Eye (tissue), 1 donor: ENCODE results near the gene PTRHD1.
A peak's percentile ranks its signal among the peaks of the same experiment; 100 is the strongest.
"Not testable (repeated sequence)": the region's sequence is repeated elsewhere in the genome, so short reads cannot be mapped to it uniquely, and the experiment has no call there.

Source experiments
- DNase-seq: peaks from one replicate; pipeline ENCODE4 v3.0.0-alpha.2; 2015

PTRHD1 gene, protein sequence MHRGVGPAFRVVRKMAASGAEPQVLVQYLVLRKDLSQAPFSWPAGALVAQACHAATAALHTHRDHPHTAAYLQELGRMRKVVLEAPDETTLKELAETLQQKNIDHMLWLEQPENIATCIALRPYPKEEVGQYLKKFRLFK

DNA sequence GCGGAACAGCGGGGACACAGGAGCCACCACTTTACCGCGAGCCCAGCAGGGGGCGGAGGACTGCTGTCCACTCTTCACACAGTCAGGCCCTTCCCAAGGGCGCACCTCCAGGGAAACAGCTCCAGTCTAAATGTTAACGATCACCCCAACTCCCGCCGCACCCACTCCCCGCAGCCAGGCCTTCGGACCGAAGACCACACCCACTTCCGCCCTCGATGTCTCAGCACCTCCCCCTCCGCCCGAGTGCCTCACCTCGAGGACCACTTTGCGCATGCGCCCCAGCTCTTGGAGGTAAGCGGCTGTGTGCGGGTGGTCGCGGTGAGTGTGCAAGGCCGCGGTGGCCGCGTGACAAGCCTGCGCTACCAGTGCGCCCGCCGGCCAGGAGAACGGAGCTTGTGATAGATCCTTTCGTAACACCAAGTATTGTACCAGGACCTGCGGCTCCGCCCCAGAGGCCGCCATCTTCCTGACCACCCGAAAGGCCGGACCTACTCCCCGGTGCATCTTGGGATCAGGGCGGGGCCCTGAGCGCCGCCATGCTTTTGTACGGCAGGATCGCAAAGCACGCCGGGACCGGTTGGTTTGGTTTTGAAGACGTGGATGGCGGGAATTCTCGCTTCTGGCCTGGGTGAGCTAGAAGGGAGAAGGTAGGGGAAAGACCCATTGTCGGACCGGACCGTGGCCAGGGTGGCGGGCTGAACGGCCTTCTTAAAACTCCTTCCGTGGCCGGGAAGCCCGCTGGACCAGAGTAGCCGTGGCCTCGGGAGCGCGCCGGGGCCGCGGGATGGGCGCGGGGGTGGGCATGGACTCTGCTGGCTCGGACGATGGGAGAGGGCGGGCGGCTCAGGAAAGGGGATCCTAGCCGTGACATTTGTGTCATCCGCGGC is at the start of gene PTRHD1, which contains the start of gene CENPO:
PTRHD1 (minus strand) TSS at position 518 of the 887 bp plus-strand sequence; CDS start at position 504, 14 bp downstream.
CENPO (plus strand) TSS at position 552 of the 887 bp plus-strand sequence. CDS start 495 bp downstream, outside the sequence.
- DNase-seq = peak; percentile 98

DNA sequence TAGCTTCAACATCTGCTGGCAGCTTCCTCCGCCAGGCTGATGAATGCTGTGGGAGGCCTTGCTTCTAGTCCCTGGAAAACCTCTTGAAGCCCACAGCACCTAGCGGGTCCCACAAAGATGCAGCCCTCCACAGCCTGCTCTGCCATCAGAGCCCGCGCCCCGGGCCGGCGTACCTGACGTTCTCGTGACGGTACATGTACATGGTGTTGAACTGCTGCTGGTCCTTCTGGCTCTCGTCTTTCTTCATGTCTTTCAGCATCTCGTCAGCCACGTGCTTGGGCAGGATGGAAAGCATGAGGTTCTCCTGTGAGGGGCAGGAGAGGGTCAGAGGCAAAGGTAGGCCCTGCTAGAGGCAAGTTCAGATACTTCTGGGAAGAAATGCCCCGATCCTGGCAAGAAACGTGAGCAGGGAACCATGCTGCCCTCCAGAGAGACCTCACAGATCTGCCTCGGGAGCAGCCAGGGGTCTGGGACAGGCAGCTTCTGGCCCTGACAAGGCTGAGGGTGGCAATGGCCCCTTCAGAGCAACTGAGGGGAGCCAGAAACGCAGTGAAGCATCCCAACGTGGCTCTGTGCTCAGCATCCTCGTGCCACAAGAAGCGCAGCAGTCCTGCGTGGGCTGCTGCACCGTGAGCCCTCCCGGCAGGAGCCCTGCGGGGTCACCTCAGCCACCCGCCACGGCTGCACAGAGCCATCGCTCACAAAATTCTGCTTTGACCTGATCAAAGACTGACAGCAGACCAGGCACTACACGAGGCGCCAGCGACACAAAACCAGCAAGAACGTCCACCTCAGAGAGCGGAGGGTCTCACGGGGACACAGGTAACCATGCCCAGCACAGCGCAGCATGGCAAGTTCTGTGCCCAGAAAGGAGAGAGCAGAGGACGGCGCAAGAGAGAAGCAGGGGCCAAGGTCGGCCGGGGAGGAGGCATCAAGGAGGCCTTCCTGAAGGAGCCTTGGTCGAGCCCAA is 49.2 kb upstream of the PTRHD1 start:
- no peak for DNase-seq

DNA sequence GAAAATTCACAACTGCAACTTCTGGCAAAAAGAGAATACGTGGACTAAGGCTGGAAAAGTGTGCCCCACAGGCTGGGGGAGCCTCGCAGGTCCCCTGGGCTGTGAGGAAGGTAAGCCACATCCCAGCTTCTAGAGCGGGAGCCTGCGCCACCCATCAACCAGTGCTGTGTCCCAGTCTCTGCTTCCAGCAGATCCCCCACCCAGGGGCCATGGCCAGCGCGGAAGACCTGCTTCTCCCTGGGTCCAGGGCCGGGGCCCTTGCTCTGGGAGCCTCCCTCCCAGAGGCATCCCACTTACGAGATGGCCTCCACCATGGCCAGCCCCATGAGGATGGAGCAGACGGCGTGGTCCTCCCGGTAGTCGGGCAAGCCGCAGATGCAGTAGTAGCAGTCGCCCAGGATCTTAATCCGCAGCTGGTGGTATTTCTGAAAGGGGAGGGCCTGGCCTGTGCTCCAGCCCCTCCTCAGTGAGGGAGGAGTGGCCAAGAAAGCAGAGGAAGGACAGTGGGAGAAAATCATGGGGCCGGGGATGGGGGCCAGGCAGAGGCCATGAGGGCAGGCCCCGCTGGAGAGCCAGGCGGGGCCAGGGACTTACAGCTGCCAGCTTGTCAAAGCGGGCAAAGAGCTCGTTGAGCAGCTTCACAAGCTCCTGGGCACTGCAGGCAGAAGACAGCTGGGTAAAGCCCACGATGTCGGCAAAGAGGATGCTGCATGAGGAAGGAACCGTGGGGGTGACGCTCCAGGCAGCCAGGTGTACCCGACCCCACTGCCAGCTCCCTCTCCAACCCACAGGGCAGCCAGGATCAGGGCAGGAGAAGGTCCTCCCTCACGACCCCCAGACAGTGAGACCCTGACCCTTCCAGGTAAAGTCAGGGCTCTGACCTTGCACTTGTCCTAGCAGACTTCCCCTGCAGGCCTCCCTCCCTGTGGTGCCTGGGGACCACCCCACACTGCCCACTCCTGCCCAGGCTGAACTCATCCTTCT is 48.1 kb upstream of the PTRHD1 start:
- DNase-seq = peak; percentile 33

DNA sequence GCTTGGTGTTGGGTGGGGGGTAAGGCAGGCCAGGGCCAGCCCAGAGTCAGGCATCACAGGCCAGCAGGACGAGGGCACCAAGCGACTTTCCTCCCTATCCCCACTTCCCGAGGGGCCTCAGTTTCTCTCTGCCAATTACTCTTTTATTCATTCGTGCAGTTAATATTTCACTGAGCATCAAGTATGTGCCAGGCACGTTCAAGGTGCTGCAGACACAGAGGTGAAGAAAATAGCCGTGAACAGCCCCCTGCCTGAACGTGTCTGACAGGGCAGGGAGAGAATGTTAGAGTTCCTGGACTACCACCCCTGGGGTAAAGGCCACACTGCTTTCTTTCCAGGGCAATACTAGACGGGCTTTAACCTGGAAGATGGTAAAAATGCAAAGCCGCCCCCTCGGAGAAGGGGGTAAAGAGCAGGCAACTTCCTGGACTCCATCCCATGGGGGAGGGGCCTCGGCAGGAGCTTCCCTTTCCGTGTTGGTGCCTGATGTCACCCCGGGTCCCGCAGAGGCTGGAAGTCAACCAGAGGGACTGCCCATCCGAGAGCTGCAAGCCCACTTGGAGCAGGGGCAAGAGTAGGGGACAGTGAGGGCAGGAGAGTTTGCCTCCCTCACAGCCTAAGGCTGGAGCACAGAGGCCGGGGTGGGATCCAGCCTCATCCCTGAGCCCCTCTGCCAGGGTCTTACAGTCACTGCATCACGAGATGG is 47.1 kb upstream of the PTRHD1 start:
- no peak for DNase-seq

DNA sequence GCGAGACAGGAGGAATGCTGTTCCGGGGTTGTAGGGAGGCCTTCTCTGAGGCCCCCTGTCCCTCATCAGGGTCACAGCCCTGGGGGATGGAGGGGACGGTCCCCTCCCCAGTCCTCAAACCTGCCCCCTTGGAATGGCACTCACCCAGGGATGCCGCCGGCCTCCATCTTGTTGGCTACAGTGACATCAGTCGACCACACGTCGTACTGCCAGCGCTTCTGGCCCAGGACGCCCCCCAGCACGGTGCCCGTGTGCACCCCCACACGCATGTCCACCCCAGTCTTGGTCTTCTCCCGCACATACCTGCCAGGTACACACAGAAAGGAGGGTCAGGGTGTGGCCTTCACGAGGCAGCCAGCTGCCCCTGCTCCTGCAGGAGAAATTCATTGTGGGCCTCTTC is 46.5 kb upstream of the PTRHD1 start:
- no peak for DNase-seq

DNA sequence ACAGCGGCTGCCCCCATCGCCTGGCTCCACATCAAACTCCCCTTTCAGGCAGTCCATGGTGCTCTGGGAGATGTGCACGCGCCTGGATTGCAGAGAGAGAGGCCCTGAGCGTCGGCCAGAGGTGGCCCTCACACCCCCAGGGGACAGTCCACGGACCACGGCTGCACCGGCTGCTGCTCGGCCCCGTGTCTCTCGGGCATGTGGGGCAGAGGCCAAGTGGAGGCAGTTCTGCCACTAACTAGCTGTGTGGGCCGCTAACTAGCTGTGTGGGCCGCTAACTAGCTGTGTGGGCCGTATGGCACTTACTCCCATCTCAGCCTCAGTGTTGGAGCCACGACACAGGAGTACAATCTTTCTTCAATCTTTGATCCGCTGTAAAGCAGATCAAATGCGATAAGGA is 45.4 kb upstream of the PTRHD1 start:
- no peak for DNase-seq

DNA sequence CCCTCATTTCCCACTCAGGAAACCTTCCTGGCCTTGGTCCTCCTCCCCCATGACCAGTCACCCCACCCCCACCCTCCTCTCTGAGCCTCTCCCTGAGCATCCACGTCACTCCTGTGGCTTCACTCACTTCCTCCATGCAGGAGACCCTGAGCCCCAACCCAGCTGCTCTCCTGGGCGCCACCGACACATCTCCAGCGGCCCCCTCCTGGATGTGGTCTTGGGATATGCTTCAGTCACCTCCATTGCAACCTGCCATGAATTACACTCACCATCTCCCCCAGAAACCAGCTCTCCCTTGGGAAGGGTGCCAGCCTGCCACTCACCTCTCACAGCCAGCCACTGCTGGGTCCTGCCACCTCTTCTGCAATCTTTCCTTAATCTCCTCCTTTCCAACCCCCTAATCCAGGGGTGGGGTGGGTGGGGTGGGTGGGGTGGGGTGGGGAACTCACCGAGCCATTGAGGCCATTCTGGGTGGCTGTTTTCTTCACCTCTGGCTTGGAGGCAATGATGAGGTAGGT is 44.9 kb upstream of the PTRHD1 start:
- no peak for DNase-seq

DNA sequence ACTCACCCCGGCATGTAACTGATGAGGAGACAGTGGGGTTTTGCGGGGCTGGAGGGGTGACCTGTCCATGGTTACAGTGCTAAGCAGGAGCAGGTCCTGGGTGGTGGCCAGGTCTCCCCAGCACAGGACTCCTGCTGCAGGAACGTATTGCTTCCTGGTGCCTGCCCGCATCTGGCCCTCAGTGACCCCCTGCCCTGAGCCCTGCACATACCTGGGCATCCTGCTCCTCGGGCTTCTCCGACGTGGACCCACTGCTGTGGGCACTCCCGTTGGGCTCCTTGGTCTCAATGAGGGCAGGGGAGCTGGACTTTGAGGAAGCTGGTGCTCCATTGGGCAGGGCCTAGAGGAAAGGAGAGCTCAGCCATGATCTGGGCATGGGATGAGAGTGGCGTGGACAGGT is 43.5 kb upstream of the PTRHD1 start:
- DNase-seq = no peak

DNA sequence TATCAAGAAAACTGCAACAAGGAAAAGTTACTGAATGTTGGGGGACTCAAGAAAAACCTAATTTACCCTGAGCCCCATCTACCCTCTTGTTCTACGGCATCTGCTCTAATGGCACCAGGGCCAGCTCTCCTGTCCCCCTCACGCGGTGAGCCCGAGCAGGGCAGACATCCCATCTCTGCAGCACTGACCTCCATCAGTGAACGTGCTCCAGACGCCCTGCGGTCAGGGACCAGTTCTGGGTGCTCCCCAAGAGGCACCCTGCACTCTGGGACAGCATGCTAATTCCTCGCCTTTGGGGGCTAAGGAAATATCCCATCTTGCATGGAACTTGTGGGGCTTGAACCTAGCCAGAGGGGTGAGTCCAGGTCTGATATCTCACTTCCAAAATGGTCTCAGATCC is 43.0 kb upstream of the PTRHD1 start:
- DNase-seq = no peak

DNA sequence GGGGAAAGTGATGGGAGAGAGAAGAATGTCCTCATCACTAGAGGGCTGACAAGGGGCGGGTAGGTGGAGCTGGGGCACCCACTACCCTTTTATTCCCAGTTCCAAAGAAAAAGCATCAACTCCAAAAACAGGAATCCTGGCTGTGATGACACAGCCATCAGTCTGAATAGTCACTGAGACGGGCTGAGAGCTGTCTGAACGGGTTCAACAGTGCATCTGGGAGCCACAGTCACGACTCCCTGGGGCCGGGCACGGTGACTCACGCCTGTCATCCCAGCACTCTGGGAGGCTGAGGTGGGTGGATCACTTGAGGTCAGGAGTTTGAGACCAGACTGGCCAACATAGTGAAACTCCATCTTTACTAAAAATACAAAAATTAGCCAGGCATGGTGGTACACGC is 42.2 kb upstream of the PTRHD1 start:
- not testable (repeated sequence) for DNase-seq

DNA sequence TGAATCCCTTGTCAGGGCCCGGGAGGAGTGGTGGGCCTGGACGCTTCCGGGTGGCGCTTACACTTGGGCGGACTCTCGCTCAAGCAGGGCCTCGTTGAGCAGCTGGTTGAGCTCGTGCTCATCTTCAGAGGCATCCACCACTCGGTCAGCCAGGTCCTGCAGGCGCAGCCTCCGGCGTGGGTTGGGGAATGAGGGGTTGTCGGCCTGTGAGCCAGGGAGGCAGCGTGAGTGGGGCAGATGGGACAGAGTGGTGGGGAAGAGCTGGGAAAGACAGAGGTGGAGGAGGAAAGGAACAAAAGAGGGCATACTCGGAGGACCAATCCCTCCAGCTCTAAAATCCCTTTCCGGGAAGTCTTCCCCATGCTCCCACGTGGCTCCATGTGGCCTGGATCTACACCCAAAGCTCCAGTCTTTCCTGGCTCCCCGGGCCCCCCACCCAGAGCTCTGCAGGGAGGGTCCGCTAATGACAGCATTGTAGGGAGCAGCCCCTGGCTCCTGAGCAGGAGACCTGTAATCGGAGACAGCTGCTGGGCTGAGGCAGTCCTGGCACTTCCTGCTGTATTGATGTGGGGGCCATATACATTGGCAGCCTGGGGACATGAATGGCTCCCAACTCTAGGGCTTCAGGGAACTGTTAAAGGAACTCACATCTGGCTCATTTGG is 41.7 kb upstream of the PTRHD1 start:
- DNase-seq = no peak

DNA sequence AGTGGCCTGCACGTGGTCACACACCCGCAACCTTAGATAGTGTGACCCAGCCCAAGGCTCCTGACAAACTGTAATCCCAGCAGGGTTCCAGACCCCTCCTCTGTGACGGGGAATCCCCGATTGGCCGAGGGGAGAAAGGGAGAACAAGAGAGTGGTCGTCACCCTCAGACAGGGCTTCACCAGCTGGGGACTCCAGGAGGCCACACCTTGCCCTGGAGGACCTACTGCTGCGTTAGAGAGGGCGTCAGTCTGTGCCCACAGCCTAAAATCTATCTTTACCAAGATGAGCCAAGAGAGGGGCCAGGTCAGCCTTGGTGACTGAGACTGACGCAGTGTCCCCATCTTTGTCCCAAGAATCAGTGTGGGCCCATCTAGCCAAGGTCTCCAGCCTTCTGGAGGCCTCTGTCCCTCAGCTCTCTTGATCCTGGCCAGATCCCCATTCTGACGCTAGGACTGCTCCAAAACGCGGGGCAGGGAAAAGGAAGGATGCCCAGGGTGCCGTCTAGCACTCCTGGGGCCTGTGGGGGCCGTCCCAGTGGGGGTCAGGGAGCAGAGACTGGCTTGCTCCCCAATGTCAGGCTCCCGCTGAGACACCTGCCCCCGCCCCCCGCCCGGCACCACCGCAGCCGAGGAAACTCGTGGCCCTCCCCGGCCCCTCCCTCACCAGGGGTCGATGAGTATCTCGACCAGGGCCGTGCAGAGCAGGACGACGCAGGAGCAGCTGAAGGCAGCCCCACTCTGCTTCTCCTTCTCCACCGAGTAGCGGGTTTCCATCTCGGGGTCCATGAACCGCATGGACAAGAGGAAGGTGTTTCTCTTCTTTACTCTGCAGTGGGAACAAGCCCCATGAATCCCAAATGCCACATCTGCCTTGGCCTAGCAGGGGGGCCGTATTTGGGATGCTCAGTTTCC is 40.9 kb upstream of the PTRHD1 start:
- no peak for DNase-seq

DNA sequence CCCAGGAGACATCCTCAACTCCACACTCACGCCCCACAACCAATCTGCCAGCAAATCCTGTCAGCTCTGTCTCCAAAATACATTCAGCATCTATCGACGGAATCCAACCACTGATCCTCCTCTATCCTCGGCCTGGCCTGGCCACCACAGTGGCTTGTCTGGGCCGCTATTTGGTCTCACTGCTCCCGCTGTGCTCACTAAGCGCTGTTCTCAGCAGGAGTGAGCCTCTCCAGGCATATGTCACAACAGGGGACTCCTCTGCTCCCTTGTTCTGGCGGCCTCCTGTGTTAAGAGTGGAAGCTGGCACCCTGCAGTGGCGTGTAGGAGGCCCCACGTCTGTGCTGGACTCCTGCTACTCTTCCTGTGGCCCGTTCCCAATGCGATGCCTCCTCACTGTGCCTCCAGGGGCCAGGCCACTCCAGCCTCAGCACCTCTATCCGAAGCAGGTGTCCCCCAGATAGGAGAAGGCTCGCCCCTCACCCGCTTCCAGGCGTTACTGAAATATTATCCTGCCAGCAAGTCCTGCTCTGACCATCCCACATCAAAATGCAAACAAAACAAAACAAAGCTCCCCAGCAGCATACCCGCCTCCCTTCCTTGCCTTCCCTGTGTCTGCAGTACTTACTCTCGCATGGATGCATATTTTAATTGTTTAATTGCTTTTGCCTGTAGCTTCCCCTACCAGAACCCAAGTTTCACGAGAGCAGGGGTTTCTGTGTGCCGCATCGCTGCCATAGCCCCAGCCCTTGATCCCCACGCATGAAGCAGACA is 39.9 kb upstream of the PTRHD1 start:
- DNase-seq = peak; percentile 83

DNA sequence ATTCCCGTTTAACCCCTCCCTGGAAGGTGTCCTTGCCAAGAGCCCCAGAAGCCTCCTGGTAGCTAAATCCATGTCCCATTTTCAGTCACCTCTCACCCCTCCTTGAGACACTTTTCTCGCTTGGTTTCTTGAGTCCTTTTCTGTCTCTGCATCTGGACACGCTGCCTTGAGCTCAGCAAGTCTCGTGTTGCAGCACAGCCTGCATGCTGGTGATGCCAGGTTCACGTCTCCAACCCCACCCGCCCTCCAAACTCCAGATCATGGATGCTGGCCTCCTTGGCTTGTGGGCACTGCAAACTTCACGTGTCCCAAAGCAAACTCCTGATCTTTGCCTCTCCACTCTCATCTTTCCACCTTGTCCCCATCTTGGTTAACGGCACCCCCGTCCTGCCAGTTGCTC is 39.3 kb upstream of the PTRHD1 start:
- DNase-seq = no peak

DNA sequence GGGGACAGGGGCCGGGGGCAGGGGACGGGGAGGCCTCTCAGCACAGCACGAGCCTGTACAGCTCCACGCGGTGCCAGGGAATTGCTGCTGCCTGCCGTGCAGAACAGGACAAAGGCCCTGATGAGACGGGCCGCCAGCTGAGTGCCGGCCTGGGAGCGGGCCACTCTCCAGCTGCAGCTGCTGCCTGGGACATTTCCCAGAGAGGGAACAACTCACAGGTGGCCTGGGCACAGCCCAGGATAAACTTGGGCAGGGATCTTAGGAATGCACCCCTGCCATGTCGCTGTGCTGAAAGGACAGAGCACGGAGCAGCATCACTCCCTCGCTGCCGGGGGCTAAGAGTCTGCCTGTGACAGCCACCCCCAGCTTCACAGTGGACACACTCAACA is 38.9 kb upstream of the PTRHD1 start:
- peak; percentile 77 for DNase-seq

DNA sequence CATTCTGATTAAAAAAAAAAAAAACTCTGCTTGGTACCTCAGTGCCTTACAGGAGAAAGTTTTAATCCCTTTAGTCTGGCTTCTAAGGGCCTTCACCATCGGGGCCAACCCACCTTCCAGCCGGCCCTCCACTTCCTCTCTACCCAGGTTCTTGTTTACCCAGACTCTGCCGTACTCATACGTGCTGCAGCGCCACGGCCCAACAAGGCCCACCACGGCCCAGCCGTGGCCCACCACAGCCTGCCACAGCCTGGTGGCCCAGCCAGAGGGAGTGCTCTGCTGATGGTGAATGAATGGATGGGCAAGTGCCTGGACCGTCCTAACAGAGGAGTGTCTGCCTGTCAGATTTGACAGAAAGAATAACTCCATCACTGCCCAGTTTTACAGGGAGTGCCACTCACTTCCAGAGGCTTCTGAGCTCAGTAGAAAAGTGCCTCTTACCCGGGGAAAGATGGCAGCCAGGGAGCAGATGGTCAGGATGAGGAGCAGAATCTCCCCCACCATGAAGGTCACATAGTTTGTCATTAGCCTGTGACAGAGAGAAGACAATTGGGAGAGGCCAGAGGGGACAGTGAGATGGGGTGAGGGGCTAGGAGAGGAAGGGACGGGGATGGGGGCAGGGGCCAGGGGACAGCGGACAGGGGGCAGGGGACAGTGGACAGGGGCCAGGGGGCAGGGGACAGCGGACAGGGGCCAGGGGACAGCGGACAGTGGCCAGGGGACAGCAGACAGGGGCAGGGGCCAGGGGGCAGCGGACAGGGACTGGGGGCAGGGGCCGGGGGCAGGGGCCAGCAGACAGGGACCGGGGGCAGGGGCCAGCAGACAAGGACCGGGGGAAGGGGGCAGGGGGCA is 38.3 kb upstream of the PTRHD1 start:
- DNase-seq = peak; percentile 64

DNA sequence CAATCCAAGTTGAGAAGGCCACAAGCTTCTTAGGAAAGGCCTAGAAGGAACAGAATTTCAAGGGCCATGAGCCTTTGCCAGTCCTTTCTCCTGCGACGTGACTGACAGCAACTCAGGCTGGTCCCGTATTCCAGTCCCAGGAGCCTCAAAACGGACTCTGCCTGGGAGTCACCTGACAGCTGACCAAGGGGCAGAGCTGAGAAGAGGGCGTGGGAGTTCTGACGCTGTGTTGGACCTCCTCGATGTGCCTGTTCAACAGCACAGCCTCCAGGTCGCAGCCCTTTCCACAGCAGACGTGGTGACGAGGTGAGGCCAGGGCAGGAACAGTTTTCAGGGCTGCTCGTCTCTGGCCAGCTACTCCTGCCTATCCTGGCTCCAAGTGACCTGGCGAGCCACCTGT is 37.6 kb upstream of the PTRHD1 start:
- DNase-seq = no peak

DNA sequence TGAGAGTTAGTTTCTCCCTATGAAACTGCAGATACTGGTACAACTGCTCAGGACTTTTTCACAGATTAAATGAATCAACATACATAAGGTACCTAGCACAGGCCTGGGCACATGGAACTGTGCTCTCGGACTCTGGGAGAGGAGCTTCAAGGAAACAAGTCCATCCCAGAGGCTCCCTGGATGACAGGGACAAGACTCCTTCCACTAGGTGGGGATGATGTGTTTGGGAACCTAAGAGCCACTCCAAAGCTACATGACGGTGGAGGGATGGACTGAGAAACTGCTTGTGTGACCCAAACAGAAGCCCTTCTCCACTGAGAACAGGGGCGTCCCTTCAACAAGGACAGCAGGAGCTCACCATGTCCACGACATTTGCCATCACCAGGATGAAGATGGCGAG is 37.2 kb upstream of the PTRHD1 start:
- peak; percentile 33 for DNase-seq
